ENCODE results near the gene ADAMTS9. TPM values are rescaled to one million over a fixed set of nuclear protein-coding genes. Genes with fewer than 3 reads are reported as not detected.

The ADAMTS9 gene
- total and polyA plus RNA-seq, 7 donors: 6.7 to 65.8 (median 16.1) TPM

GRCh38 chr3:64502284-64502683 lies 185.5 kb downstream of the ADAMTS9 start:
- no peaks in the 10 kb centered on the region for H3K4me1 ChIP-seq
- DNase-seq: no peak
- WGBS, 3 donors: 83 to 95% (median 94%) methylated on average over 1 of the region's 1 CpG
- H3K9me3 ChIP-seq: no peaks in the 10 kb centered on the region
- no peak overlapping the region for H3K27ac ChIP-seq
- H3K27me3 ChIP-seq (ENCODE audit: insufficient read depth in 3 of 3, low read length in 2 of 3): no peaks in the 10 kb centered on the region
- no peak for TF ChIP-seq CTCF (IDR thresholded peaks at IDR 0.05)
- no peaks in the 10 kb centered on the region for H3K36me3 ChIP-seq (ENCODE audit: insufficient read depth in 1 of 2, low read depth in 1 of 2)
- intact Hi-C loops (cut with DNase I): no loop called here
- ATAC-seq: no peak
- H3K4me3 ChIP-seq: no peak overlapping the region

GRCh38 chr3:64501298-64501906 lies 186.4 kb downstream of the ADAMTS9 start:
- no peak for DNase-seq
- TF ChIP-seq CTCF (IDR thresholded peaks at IDR 0.05): no peak
- 80 to 81% (median 80%) methylated on average over 8 of the region's 8 CpGs for WGBS, 3 donors
- no peaks in the 10 kb centered on the region for H3K27me3 ChIP-seq (ENCODE audit: insufficient read depth in 3 of 3, low read length in 2 of 3)
- intact Hi-C loops (cut with DNase I): no loop called here
- no peaks in the 10 kb centered on the region for H3K4me1 ChIP-seq
- H3K27ac ChIP-seq: no peak overlapping the region
- ATAC-seq: no peak
- no peak overlapping the region for H3K4me3 ChIP-seq
- no peaks in the 10 kb centered on the region for H3K9me3 ChIP-seq
- no peaks in the 10 kb centered on the region for H3K36me3 ChIP-seq (ENCODE audit: insufficient read depth in 1 of 2, low read depth in 1 of 2)

GRCh38 chr3:64496786-64497490 lies 190.9 kb downstream of the ADAMTS9 start:
- Histone ChIP-seq H3K9me3 (no peaks in the 10 kb centered on the region), H3K36me3 (ENCODE audit: insufficient read depth in 1 of 2, low read depth in 1 of 2) (no peaks in the 10 kb centered on the region), H3K27ac (no peak overlapping the region), H3K27me3 (ENCODE audit: insufficient read depth in 3 of 3, low read length in 2 of 3) (peaks cover 0 to 8% (median 0%) of the 10 kb centered on the region in 3 donors), H3K4me3 (no peak overlapping the region), H3K4me1 (no peaks in the 10 kb centered on the region)
- no peak for TF ChIP-seq CTCF (IDR thresholded peaks at IDR 0.05)
- WGBS, 3 donors: 79 to 89% (median 82%) methylated on average over 5 of the region's 5 CpGs
- ATAC-seq (no peak), DNase-seq (no peak)
- intact Hi-C loops (cut with DNase I): no loop called here

GRCh38 chr3:64495781-64496334 lies 191.9 kb downstream of the ADAMTS9 start:
- no peak overlapping the region for H3K27ac ChIP-seq
- TF ChIP-seq CTCF (IDR thresholded peaks at IDR 0.05): no peak
- ATAC-seq: no peak
- WGBS, 3 donors: 94 to 97% (median 95%) methylated on average over 2 of the region's 2 CpGs
- H3K27me3 ChIP-seq (ENCODE audit: insufficient read depth in 3 of 3, low read length in 2 of 3): peaks cover 0 to 8% (median 0%) of the 10 kb centered on the region in 3 donors
- intact Hi-C loops (cut with DNase I): no loop called here
- no peak for DNase-seq
- H3K4me3 ChIP-seq: no peak overlapping the region
- no peaks in the 10 kb centered on the region for H3K9me3 ChIP-seq
- no peaks in the 10 kb centered on the region for H3K4me1 ChIP-seq
- H3K36me3 ChIP-seq (ENCODE audit: insufficient read depth in 1 of 2, low read depth in 1 of 2): no peaks in the 10 kb centered on the region
